Activated naive CD8-positive, alpha-beta T cell treated with anti-CD3 and anti-CD28 coated beads, Interleukin-2, amount 10 ng/mL, durations not matched to agents 7 days and 5 days (primary cell): ENCODE measurements around the gene TMEM41B. TPM values are rescaled to one million over a fixed set of nuclear protein-coding genes. Genes with fewer than 3 reads are reported as not detected.

Source experiments
- ATAC-seq: fragments of 150-1000 bp; cut with Tn5 transposase; one replicate; pipeline ENCODE4 v1.10.0; 2021; ENCODE audit warnings: low read depth, moderate library complexity
- POLR2A ChIA-PET: fragments of 350-600 bp; sonication (Branson Sonifier 250); formaldehyde crosslinking; loops from one replicate; lab custom pipeline; 2021; ENCODE audit warnings: antibody characterized with exemption; lab: Charles Lee
- DNase-seq: peaks from one replicate; pipeline ENCODE4 v3.0.0; 2021
- H3K27ac Mint-ChIP-seq: one replicate; pipeline ENCODE4 v1.8.0; 2022; ENCODE audit warnings: mild to moderate bottlenecking, mixed read lengths
- H3K27me3 Mint-ChIP-seq: one replicate; pipeline ENCODE4 v1.8.0; 2022; ENCODE audit warnings: mild to moderate bottlenecking, moderate library complexity, mixed read lengths
- H3K36me3 Mint-ChIP-seq: one replicate; pipeline ENCODE4 v1.8.0; 2021; ENCODE audit warnings: mild to moderate bottlenecking, mixed read lengths
- H3K4me1 Mint-ChIP-seq: one replicate; pipeline ENCODE4 v1.8.0; 2021; ENCODE audit warnings: mixed read lengths
- H3K4me3 Mint-ChIP-seq: one replicate; pipeline ENCODE4 v1.8.0; 2022; ENCODE audit warnings: mild to moderate bottlenecking, moderate library complexity, mixed read lengths
- H3K9me3 Mint-ChIP-seq: one replicate; pipeline ENCODE4 v1.8.0; 2021; ENCODE audit warnings: mixed read lengths
- total RNA-seq, 2 experiments: library from RNA; stranded (reverse); gene quantifications; one replicate each; pipeline ENCODE4 v1.2.3, GENCODE V29; 2021

Gene TMEM41B
- total RNA-seq, 2 experiments from 2014 or later, result 40.5 to 42.3 TPM

DNA sequence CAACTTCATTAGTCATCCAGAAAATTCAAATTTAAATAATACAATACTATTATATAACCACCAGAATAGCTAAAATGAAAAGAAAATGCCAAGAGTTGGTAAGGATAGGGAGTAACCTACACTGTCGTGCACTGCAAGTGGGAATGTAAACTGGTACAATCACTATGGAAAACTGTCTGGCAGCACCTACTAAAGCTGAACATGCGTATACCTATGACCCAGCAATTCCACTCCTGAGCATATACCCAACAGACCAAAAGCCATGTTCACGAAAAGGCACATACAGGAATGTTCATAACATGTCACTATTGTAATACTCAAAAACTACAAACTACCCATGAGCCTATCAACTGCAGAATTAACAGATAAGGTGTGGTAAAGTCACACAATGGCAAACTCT is 81.9 kb downstream of the TMEM41B start:
- no peak overlapping the region for H3K4me3 Mint-ChIP-seq
- H3K4me1 Mint-ChIP-seq, result peaks cover 56% of the 10 kb centered on the region
- ATAC-seq, result no peak

GRCh38 chr11:9231848-9232177 is 82.6 kb downstream of the TMEM41B start:
- peaks cover 51% of the 10 kb centered on the region for H3K4me1 Mint-ChIP-seq
- H3K27ac Mint-ChIP-seq, result peak overlapping the region; percentile 89
- no peak for DNase-seq

More for the DNA sequence above, 81.9 kb downstream of the TMEM41B start:
- Mint-ChIP-seq H3K9me3 (peaks cover 8% of the 10 kb centered on the region), H3K27ac (peak overlapping the region; percentile 5), H3K36me3 (peaks cover 24% of the 10 kb centered on the region), H3K27me3 (no peaks in the 10 kb centered on the region)
- POLR2A ChIA-PET, result no interaction called here
- no peak for DNase-seq

More at GRCh38 chr11:9231848-9232177, 82.6 kb downstream of the TMEM41B start:
- H3K4me3 Mint-ChIP-seq, result peak overlapping the region; percentile 83
- POLR2A ChIA-PET, result interaction anchor here (0.6 kb wide), 2 partner anchors 15 to 34 kb away, joined by 3 read pairs; no protein-coding TSS in a partner anchor
- peaks cover 25% of the 10 kb centered on the region for H3K36me3 Mint-ChIP-seq
- ATAC-seq, result peak; percentile 58
- H3K27me3 Mint-ChIP-seq, result no peaks in the 10 kb centered on the region
- H3K9me3 Mint-ChIP-seq, result peaks cover 8% of the 10 kb centered on the region

Other genes starting within 250 kb of the TMEM41B start
- not detected for gene SCUBE2, start 223.0 kb downstream of the TMEM41B start, total RNA-seq
- 10 to 100 TPM; 74.3 to 75.2 TPM for gene DENND5A, start 49.2 kb downstream of the TMEM41B start, total RNA-seq
- gene IPO7, start 70.1 kb upstream of the TMEM41B start, total RNA-seq, result 10 to 100 TPM; 78.9 to 81.1 TPM
- 10 to 100 TPM; 37.7 to 48.8 TPM for gene ZNF143, start 146.4 kb upstream of the TMEM41B start, total RNA-seq